Measurements from ENCODE around the gene OR2V2.

Gene OR2V2

DNA sequence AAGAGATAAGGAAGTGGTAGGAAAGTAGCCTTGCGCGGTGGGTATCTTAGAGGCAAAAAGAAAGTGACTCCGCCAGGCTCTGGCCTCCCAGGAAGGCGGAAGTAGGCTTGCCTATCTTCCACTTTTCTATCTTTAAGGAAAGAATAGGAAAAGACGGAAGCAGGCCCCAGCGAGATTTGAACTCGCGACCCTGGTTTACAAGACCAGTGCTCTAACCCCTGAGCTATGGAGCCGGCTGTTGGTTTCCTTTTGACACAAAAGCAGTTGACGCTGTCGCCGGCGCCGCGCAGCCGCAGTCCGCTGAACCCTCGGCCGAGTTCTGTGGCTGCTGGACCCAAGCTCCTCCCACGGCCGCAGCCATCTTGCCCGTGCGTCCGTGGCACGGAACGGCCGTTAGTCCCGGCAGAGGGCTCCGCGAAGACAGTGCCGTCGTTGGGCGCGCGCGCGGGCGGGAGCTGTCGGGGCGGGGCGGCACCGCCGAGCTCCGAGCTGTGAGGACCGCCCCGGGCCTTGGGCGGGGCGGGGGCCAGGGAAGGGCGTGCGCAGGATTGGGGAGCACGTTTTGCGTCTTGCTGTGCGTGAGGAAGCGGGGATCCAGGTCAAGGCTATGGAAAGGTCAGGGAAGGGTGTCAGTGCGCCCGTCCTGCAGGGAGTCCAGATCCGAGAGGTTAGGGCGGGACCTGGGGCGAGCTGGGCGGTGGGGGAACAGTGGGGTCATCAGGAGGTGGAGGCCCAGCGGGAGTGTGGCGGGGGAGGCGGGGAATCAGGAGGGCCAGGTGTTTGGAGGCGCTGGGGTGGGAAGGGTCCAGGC, 44.3 kb downstream of the OR2V2 start:
- DNase-seq = no peak

DNA sequence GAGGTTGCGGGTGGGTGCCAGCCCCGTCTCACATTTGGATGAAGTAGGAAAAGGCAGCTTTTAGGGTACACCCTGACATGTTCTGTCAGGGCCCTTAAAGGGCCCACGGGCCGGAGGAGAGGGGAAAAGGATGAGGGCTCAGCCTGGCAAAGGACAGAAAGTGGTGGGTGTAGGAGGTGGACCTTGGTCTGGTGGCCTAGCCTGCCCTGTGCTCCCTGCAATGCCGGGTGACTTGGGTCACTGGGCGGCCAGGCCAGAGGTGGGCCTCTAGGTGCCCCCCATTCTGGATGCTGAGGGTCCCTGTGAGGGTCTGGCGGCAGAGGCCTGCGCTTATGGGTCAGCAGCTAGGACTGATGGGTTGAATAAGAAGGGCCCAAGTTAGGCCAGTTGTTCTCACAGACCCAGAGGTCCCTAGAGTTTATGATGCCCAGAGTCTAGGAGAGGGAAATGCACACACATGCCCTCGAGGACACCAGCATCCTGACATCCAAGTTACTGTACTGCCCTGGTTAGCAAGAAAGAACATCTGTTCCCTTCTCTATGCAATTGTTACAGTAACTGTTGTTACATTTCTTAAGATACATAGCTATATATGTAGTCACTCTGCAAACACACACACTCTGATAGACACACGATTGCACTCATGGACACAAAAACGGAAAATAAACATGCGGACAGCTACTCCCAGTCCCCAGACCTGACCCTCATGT, 45.1 kb downstream of the OR2V2 start:
- no peak for DNase-seq

DNA sequence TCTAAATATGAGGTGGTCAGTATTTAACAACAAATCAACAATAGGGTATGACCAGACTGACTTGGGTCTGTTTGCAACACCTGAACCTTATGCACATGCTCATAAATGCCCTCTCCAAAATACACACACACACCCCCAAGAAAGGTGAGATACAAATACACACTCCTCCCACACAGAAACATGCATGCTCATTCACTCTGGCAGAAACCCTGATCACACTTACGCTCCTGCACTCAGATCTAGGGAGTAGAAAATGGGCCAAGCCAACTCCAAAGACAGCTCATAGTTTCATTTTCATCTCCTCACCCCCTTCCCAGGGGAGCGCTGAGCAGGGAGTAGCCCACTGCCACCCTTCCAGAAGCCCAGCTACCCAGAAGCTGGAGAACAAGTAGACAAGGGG, 46.3 kb downstream of the OR2V2 start:
- no peak for DNase-seq

DNA sequence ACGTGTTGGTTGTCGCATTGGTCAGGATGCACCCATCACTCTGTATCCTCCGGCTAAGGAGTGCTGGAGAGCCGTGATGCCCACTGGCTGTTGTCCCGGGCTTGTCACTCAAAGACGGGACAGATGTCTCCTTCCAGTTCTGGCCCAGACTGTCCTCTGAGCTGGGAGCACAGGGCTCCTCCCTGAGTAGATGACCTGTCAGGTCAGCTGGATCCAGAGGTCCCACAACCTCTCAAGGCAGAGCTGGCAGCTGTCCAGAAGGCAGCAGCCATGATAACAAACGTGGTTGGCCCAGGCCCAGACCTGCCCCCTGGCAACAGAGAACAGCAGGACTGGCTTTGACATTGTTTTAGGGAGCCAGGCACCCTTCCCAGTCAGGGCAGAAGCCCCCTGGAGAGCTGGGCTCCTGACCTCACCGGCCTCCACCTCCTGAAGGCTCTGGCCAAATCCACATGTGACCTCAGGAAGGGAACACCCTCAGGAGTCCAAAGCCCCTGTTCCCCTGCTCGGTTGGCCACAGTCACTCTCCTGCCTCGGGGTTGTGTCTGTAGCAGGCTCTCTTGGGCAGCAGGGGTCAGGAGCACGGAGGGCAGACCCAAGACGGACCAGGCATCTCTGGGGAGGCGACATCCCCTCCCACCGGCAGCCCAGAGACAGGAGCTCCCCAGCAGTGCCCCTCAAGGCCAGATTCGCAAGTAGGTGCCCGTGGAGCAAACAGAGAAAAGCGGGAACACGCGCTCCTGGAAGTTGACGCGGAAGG, 47.3 kb downstream of the OR2V2 start:
- no peak for DNase-seq

DNA sequence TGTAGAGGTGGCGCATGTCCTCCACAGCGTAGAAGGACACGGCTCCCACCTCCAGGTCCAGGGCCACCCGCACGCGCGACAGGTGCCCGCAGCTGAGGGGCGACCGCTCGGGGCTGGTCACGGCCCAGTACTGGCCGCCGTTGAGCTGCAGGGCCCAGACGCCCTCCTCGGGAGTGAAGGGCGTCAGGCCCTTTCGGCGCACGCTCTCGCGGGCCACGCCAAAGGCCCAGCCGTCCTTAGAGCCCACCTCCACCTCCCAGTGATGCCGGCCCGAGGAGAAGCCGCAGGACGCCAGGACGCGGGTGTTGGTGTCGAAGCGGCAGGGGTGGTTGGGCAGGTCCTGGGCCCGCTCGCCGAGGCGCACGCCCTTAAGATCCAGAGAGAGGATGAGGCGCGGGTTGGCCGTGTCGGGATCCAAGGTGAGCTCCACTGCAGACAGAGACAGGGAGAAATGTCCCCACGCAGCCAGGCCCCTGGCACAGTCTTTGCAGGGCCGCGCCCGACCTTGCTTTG, 47.9 kb downstream of the OR2V2 start:
- DNase-seq = no peak

DNA sequence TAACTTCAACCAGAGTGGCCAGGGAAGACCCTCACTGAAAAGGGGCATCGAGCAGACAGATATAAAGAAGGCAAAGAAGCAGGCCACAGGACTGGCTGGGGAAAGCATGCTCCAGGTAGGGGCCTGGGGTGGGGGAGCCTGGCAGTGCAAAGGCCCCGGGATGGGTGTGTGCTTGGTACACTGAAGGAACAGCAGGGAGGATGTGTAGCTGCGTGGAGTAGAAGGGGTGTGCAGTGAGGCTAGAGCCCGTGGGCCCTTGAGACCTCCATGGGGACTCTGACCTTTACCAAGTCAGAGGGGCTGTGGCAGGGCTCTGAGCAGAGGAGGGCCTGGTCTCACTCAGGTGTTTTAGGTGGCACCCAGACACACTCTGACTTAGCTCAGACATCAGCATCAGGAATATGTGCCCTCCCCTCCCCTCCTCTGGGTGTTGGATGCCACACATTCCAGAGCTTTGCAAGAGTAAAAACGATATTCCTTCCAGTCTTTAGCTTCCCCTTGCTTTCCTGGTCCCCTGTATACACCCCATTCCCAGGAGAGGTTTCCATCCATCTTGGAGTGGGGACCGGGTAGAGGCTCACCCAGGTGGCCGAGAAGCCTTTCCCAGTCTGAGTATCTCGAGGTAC, 50.1 kb downstream of the OR2V2 start:
- no peak for DNase-seq

DNA sequence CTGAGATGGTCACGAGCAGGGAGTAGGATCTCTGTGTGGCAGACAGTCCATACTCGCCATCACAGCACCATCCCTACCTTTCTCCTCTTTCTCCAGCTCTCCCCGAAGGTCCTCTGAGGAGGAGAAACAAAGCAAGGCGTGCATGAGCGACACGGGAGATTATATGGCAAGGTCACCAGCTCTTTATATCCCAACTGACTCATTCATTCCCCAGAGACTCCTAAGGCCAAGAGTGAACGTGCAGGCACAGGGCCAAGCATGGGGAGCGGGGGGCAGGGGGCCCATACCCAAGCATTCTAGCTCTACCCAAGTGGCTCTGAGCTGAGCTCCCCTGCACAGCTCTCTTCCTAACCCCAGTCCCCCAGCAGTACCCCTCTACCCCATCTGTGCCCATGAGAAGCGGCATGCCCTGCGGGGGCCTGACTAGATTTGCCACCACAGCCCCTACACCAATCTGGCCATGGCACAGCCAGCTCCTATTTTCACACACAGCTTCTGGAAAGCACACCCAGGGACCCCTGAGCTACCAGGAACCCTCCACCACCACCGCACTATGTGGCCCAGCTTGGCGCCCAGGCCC, 50.8 kb downstream of the OR2V2 start:
- no peak for DNase-seq

DNA sequence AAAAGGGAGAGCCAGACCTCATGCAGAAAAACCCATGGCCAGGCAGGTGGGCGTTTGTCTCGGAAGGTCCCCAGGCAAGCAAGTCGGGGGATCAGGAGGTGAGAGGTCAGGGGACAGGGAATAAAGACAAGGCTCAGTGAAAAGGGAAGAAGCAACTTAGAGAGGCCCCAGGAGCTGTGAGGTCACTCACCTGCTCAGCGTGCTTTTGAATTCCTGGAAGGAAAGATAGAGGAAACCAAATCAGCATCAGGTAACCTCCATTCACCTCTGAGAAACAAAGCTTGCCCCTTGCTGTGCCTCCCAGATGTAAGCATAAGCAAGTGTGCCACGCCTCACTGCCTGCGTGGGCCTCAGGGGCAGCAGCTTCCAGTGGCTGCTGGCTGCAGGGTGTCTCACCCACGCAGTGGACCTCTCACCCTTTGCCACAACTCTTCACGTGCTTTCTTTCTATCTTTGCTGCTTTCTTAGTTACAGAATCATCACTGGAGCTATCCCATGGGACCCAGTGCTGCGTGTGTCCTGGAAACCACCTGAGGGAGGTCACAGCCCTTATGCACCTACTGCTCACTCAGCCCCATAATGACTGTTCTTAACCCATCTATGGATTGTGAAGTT, 51.6 kb downstream of the OR2V2 start:
- no peak for DNase-seq

DNA sequence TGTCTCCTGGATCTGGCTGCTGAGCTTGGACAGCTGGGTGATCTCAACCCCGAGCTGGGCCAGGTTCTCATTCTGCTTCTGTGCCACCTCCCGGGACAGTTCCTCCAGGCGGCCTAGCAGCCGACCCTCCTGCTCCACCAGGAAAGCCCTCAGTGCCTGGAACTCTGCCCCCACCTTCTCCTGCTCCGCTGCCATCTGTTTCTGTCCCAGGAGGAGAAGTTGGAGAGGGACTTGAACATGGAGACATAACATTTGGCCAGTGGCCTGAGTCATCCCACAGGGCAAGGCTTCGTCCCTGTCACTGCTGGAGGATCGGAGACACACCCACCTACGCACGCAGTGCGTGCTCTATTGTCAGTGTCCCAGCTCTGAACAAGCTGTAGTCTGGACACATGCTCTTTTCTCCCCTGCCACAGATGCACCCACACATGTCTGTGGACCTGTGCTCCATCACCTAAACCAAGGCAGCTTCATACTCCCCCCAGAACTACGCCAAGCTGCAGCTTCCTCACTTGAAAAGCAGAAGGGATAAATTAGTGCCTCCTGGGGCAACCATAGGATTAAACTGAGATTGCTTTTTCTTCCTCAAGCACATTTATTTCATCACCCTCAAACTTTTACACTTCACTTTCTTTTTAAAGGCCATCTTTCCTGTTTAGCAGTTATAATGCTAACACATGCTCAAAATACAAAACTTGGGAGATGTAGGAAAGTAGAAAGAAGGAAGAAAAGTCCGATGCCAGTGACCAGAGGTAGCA, 52.7 kb downstream of the OR2V2 start:
- no peak for DNase-seq

DNA sequence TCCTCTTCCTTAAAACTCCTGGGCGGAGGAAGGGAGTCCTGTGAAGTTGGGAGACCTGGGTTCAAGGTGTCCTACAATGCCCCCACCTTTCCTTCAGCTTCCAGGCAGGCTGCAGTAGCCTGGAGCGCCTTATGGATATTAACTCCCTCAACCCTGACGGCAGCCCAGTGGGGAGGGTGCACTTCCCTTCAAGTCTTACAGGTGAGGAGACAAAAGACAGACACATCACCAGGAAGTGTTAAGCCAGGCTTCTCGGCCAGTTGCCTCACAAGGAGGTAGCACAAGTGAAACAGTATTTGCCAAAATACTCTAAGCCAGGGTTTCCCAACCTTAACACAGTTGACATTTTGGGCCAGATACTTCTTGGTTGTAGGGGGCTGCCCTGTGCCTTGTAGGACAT, 53.4 kb downstream of the OR2V2 start:
- DNase-seq = no peak

DNA sequence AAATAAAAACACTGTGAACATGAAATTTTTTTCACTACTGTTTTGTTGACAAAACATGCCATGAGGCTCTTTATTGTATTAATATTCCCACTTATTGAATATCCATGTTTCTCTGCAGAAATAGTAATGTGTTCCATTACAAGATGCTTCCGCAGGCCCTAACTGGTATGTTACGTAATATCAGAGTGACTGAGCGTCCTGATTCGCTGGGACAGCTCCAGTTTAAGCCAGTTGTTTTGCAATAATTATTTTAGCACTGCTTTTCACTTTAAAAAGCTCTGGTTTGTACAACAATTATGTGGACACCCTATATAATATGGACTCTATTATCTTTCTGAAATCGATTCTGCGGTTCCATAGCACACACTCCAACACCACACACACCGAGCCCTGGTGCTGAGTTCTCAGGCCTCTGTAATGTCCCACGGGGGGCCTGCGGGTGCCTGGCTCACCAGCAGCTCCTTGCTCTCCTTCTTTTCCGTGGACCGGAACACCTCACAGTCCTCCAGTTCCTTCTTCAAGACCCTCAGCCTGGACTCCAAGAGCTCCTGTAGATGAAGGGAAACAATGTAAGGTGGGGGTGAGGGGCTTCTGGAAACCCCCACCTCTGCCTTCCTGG, 55.8 kb downstream of the OR2V2 start:
- DNase-seq = no peak

DNA sequence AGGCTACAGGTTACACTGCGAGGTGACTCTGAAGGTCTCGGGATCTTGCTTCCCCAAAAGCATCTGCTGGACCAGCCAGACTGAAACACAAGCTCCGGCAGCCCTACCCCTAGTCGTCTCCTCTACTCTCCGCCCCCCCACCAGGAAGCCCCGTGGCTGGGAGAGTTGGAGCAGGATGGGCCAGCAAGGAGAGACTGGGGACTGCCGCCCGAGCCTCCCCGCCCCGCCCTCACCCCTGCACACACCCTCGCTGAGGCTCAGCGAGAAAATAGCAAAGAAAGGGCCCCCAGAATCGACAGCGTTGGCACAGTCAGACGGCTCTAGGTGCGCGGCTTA, 56.4 kb downstream of the OR2V2 start:
- no peak for DNase-seq

DNA sequence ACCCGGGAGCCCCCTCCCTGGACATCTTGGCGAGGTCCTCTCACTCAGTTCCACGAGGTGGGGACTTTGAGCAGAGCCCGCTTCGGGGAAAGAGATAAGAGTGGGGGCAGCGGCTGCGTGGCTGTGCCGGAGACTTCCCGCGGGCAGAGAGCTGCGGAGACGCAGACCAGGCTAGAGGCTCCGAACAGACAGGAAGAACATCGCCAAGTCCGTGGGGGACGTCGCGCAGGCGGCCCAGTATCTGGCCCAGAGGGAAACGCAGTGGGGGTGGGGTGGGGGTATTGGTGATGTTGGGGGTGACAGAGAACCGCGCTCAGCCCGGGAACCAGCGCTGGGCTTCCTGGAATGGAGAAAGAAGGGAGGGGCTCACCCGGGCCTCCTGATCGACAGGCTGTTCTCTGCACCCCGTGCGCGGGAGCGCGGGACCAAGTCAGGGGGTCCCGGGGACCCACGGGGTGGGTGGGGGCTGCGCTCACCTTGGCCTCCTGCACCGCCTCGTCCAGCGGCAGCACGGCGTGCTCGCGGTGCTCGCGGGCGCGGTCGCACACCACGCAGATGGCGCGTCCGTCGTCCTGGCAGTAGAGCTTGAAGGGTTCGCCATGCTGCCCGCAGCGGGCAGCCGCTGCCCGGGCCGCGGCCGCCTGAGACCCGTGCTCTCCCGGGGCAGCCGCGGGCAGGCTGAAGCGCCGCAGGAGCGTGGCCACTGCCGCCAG, 56.9 kb downstream of the OR2V2 start:
- no peak for DNase-seq

DNA sequence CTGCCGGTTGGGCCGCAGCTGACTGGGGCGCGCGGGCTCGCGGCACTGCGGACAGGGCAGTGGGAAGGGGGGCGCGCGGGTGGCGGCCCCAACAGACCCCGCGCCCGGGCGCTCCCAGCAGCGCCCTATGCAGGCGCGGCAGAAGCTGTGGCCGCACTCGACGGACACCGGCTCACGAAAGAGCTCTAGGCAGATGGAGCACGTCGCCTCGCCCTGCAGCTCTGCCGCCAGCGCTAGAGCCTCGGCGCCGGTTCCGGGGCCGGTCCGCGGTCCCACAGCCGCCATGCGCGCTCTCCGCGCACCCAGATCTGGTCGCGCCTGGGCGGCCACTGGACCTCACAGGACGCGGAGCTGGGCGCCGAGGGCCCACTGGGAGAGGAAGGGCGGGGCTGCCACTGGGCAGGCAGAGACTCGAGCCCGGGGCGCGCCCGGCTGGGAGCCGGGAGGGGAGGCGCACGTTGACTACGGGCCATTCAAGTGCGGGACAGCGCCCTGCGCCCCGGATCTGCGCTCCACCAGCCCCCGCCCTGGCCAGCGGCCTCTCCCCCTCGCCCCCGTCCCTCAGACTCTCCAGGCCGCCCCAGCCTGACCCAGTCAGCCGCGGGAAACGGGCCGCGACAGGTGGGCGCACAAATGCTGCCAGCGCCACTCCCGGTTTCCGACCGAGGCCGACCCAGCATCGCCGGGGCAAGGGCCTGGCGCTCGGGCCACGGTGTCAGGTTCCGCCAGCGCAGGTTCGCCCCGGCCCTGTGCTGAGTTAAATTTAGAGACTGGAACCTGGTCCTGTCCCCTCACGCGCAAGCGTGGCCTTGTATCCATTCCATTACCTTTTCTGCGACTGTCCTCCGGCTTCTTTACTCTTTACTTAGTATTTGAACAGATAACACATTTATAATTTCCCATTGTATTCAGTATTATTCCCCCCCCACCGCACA, 57.7 kb downstream of the OR2V2 start, which contains the start of gene TRIM7:
TRIM7 (minus strand) TSS at position 371 of the 935 bp plus-strand sequence; CDS start at position 285, 86 bp downstream.
- no peak for DNase-seq

DNA sequence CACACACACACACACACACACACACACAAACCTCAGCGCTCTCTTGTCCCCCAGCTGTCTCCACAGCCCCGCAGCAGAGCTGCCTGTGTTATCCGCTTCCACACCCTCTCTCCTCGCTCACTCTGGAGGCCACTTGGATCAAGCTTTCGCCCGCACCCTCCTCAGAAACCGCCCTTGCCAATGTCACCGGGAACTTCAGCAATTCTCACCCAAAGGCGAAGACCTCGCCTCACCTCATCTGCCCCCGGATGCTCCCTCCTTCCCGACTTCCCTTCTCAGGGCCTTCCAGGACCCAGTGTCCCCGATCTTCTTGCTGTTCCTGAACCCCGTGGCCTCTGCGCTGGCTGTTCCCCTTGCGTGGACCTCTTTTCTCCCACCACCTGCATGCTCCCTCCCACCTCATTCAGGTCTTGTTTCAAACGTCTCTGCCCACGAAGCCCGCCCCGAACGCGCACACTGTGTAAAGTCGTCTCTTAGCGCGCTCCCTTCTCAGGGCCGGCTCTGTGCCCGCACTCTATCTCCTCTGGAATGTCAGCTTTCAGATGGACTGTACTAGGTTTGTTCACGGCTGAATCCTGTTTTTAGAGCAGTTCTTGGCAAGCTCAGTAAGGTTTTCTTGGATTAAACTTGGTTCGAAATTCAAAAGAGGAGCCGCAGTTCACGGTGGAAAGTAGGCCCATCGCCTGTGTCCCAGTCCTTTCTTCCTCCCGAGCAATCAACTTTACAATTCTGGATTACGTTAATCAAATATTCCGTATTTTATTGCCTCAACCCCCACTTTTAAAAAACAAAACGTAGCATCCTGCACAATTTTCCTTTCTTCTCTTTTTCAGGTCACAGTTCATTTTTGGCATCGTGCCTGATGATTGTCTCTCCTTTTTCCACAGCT, 58.6 kb downstream of the OR2V2 start:
- no peak for DNase-seq

DNA sequence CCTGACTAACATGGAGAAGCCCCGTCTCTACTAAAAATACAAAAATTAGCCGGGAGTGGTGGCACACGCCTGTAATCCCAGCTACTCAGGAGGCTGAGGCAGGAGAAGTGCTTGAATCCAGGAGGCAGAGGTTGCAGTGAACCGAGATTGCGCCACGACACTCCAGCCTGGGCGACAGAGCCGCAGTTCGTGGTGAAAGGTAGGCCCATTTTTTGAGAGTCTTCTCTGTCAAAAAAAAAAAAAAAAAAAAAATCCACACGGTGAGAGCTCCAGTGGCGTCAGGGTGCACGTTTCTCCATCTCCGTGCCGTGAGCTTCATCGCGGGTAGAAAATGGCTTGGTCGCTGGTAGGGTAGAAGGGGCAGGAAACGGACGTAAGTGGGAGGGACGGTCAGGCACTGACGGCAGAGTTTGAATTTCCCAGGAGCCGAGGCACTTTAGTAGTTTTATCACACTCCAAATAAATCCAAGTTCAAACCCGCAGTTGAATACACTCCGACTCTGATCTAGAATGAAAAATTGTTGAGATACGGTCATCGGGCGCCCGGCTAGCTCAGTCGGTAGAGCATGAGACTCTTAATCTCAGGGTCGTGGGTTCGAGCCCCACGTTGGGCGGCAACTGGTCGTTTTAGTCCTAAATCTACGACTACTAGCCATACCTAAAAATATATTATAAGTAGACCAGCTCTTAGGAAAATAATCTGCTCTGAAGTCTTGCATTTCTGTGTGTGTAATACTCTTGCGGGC, 60.0 kb downstream of the OR2V2 start:
- no peak for DNase-seq

DNA sequence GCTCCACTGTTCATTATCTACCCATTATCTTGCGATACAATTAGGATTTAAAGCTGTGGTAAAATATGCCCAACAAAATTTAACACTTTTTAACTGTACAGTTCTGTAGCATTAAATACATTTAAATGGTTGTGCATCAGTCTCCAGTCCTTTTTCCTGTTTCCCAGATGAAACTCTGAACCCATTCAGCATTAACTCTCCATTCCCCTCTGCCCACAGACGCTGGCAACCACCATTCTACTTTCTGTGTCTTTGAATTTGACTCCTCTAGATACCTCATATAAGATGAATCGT, 60.5 kb downstream of the OR2V2 start:
- no peak for DNase-seq
